GM19395 (cell line): ENCODE measurements around the gene SOST.
"Not testable (repeated sequence)": the region's sequence is repeated elsewhere in the genome, so short reads cannot be mapped to it uniquely, and the experiment has no call there.

ENCODE experiments used
- ATAC-seq: cut with Tn5 transposase; IDR thresholded peaks from one replicate; pipeline ENCODE4 v1.9.1; 2021; ENCODE audit warnings: mild to moderate bottlenecking, moderate library complexity; ENCODE audit not compliant: unreplicated experiment

Gene SOST

GRCh38 chr17:43758497-43759174 lies at the start of gene SOST:
Gene SOST, minus strand, starts transcription at chr17:43758791. Its CDS starts 50 bp downstream, at chr17:43758741.
- no peak for ATAC-seq

- ATAC-seq: no peak
Measured at GRCh38 chr17:43808076-43808475, 49.5 kb upstream of the SOST start.

GRCh38 chr17:43805117-43805516 lies 46.5 kb upstream of the SOST start:
- no peak for ATAC-seq

- ATAC-seq: no peak
Measured at GRCh38 chr17:43803758-43804157, 45.2 kb upstream of the SOST start.

GRCh38 chr17:43801844-43802243 lies 43.3 kb upstream of the SOST start:
- ATAC-seq: no peak

GRCh38 chr17:43800736-43801135 lies 42.1 kb upstream of the SOST start:
- no peak for ATAC-seq

GRCh38 chr17:43799047-43799446 lies 40.5 kb upstream of the SOST start:
- no peak for ATAC-seq

GRCh38 chr17:43798024-43798423 lies 39.4 kb upstream of the SOST start:
- ATAC-seq: not testable (repeated sequence)

- not testable (repeated sequence) for ATAC-seq
Measured at GRCh38 chr17:43792668-43793067, 34.1 kb upstream of the SOST start.

GRCh38 chr17:43791589-43791988 lies 33.0 kb upstream of the SOST start:
- no peak for ATAC-seq

GRCh38 chr17:43790311-43790940 lies 31.8 kb upstream of the SOST start:
- no peak for ATAC-seq

GRCh38 chr17:43789482-43789881 lies 30.9 kb upstream of the SOST start:
- ATAC-seq: no peak

GRCh38 chr17:43788540-43788939 lies 29.9 kb upstream of the SOST start:
- ATAC-seq: no peak

- no peak for ATAC-seq
Measured at GRCh38 chr17:43787728-43788127, 29.1 kb upstream of the SOST start.

GRCh38 chr17:43784628-43785101 lies 26.1 kb upstream of the SOST start:
- no peak for ATAC-seq

- ATAC-seq: no peak
Measured at GRCh38 chr17:43784068-43784467, 25.5 kb upstream of the SOST start.

GRCh38 chr17:43782913-43783680 lies 24.5 kb upstream of the SOST start:
- no peak for ATAC-seq

- no peak for ATAC-seq
Measured at GRCh38 chr17:43780135-43780534, 21.5 kb upstream of the SOST start, which contains the start of gene CFAP97D1. Gene CFAP97D1, plus strand, starts transcription at chr17:43780435. Its CDS starts 28 bp downstream, at chr17:43780463.

- no peak for ATAC-seq
Measured at GRCh38 chr17:43779145-43780125, 20.8 kb upstream of the SOST start.

GRCh38 chr17:43778337-43779144 lies 19.9 kb upstream of the SOST start, which contains the start of gene DUSP3:
Gene DUSP3, minus strand, starts transcription at chr17:43778977. Its CDS starts 53 bp downstream, at chr17:43778924.
- ATAC-seq: no peak
